NT2/D1 (cell line): ENCODE measurements around the gene PRICKLE2.

Source experiments
- YY1 ChIP-seq: IDR thresholded peaks from 2 replicates; pipeline ENCODE4 v1.6.1; 2011; ENCODE audit not compliant: insufficient read length, insufficient read depth
- ZNF274 ChIP-seq: IDR thresholded peaks from 2 replicates; pipeline ENCODE4 v1.6.1; 2011; ENCODE audit warnings: mild to moderate bottlenecking, low read depth, low read length

DNA sequence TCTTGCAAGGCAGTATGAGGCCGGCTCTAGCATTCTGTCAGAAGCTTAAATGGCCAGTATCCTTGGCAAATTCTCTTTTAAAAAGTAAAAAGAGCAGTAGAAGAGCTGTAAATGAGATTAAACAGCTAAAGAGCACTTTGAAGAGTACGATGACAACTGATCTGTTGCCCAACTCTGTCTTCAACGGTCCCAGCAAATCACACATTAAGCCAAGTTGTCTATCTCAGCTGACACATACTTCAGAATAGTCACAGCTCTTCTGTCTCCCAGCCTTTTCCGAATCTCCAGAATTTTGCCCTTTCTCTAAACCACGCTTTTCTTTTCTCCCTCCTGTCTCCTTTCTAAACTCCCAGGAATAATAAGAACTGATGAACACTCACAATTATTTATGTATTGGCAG, 51.7 kb downstream of the PRICKLE2 start:
- TF ChIP-seq ZNF274 (no peak), YY1 (no peak)
